ENCODE data around the gene RCAN1. TPM values are rescaled to one million over a fixed set of nuclear protein-coding genes. Genes with fewer than 3 reads are reported as not detected.

The RCAN1 gene
- polyA plus RNA-seq, 1 donor (not counting 4 experiments of a cell fraction or from before 2014, with no cell fraction given) = 21.3 TPM

DNA sequence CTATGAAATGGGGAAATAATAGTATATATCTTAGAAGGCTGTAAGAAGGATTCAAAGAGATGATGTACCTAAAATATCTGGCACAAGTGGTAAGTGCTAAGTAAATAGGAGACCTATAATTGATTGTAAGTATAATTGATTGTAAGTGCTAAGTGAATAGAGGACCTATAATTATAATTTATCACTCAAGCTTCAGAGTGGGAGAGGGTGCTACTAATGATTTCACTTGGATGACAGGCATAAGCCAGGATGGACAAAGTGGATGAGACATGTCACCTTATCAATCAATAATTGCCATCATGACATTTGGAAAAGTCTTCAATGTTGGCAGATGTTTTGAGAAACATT lies 11.2 kb downstream of the RCAN1 start:
- dilution Hi-C loops (cut with MboI; ENCODE audit: extremely low pct_ligation_motif_present, low sequenced_read_pairs) = no loop called here

DNA sequence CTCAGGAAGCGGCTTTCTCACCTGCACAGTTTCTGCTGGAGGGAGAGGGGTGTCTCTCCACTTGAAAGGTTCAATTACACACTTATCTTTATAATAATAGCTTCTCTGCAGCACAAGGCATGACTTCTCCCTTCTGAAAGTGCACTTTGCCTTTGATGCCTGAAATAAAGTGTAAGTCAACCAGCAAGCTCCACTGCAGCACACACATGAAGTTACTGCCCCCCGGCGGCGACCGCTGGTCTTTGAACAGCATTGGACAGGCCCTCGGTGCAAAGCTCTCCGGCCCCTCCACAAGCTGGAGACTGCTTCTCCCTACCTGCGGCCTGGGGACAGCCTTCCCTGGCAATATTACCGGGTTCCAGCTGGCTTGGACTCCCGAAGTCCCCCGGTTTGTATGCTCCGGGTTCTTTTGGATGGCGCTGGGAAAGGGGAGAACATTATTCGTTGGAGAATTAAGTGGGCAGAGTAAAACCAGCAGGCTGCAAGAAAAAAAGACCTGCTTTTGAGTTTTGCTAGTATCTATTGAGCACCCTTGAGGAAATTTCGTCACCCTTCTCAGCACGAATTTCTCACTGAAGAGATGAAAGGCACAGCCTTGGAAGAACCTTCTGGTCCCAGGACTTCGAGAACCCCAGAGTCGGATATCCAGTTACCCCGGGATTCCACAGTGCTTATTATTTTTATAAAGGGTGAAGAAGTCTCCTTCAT lies 11.8 kb downstream of the RCAN1 start:
- no peaks in the 10 kb centered on the region for H3K27me3 ChIP-seq (ENCODE audit: control insufficient read depth, extremely low read depth, insufficient read depth, low read length)
- H2AFZ ChIP-seq (ENCODE audit: control insufficient read depth, low read length) = no peak overlapping the region
- H3K9me1 ChIP-seq (ENCODE audit: control insufficient read depth, extremely low read depth, insufficient read depth, low read length) = no peaks in the 10 kb centered on the region
- FAIRE-seq (no peak), DNase-seq (ENCODE audit: low read depth, low spot score) (no peak)
- H3K27ac ChIP-seq (ENCODE audit: control insufficient read depth, insufficient read depth, low read length) = no peak overlapping the region
- H3K9me3 ChIP-seq (ENCODE audit: control insufficient read depth, low read depth, low read length) = no peaks in the 10 kb centered on the region
- TF ChIP-seq EZH2 (IDR thresholded peaks at IDR 0.05; ENCODE audit: low read length) = no peak
- TF ChIP-seq, protein P1, sequence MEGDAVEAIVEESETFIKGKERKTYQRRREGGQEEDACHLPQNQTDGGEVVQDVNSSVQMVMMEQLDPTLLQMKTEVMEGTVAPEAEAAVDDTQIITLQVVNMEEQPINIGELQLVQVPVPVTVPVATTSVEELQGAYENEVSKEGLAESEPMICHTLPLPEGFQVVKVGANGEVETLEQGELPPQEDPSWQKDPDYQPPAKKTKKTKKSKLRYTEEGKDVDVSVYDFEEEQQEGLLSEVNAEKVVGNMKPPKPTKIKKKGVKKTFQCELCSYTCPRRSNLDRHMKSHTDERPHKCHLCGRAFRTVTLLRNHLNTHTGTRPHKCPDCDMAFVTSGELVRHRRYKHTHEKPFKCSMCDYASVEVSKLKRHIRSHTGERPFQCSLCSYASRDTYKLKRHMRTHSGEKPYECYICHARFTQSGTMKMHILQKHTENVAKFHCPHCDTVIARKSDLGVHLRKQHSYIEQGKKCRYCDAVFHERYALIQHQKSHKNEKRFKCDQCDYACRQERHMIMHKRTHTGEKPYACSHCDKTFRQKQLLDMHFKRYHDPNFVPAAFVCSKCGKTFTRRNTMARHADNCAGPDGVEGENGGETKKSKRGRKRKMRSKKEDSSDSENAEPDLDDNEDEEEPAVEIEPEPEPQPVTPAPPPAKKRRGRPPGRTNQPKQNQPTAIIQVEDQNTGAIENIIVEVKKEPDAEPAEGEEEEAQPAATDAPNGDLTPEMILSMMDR (optimal IDR thresholded peaks at IDR 0.05 in 1 of 3, IDR thresholded peaks at IDR 0.05 in 1 of 3, conservative IDR thresholded peaks at IDR 0.05 in 1 of 3; ENCODE audit: extremely low read depth in 1 of 3, insufficient read depth in 2 of 3, low read length in 3 of 3) = peak; percentile 66 to 91 (median 80)
- H3K9ac ChIP-seq (ENCODE audit: control insufficient read depth, extremely low read depth, insufficient read depth, low read length) = no peak overlapping the region
- dilution Hi-C loops (cut with MboI; ENCODE audit: extremely low pct_ligation_motif_present, low sequenced_read_pairs) = no loop called here
- H3K4me1 ChIP-seq (ENCODE audit: control insufficient read depth, extremely low read depth, insufficient read depth, low read length) = peaks cover 14% of the 10 kb centered on the region
- no peaks in the 10 kb centered on the region for H4K20me1 ChIP-seq (ENCODE audit: control insufficient read depth, extremely low read depth, insufficient read depth, low read length)
- no peak overlapping the region for H3K4me2 ChIP-seq (ENCODE audit: control insufficient read depth, extremely low read depth, insufficient read depth, low read depth, low read length)
- no peaks in the 10 kb centered on the region for H3K79me2 ChIP-seq (ENCODE audit: control insufficient read depth, insufficient read depth, low read length)
- H3K36me3 ChIP-seq (ENCODE audit: control insufficient read depth in 2 of 2, extremely low read depth in 1 of 2, insufficient read depth in 2 of 2, low read length in 2 of 2) = no peaks in the 10 kb centered on the region
- no peak overlapping the region for H3K4me3 ChIP-seq (ENCODE audit: control insufficient read depth in 2 of 3, extremely low read depth in 1 of 3, insufficient read depth in 2 of 3, low read depth in 1 of 3, low read length in 3 of 3)

More for the DNA sequence above, 11.2 kb downstream of the RCAN1 start:
- Histone ChIP-seq H3K9me3 (ENCODE audit: control insufficient read depth, low read depth, low read length) (no peaks in the 10 kb centered on the region), H3K4me1 (ENCODE audit: control insufficient read depth, extremely low read depth, insufficient read depth, low read length) (peaks cover 8% of the 10 kb centered on the region), H3K27ac (ENCODE audit: control insufficient read depth, insufficient read depth, low read length) (no peak overlapping the region), H3K36me3 (ENCODE audit: control insufficient read depth in 2 of 2, extremely low read depth in 1 of 2, insufficient read depth in 2 of 2, low read length in 2 of 2) (no peaks in the 10 kb centered on the region), H3K79me2 (ENCODE audit: control insufficient read depth, insufficient read depth, low read length) (peaks cover 2% of the 10 kb centered on the region), H3K27me3 (ENCODE audit: control insufficient read depth, extremely low read depth, insufficient read depth, low read length) (no peaks in the 10 kb centered on the region), H3K9ac (ENCODE audit: control insufficient read depth, extremely low read depth, insufficient read depth, low read length) (no peak overlapping the region), H3K4me2 (ENCODE audit: control insufficient read depth, extremely low read depth, insufficient read depth, low read depth, low read length) (no peak overlapping the region), H3K4me3 (ENCODE audit: control insufficient read depth in 2 of 3, extremely low read depth in 1 of 3, insufficient read depth in 2 of 3, low read depth in 1 of 3, low read length in 3 of 3) (no peak overlapping the region), H2AFZ (ENCODE audit: control insufficient read depth, low read length) (no peak overlapping the region), H3K9me1 (ENCODE audit: control insufficient read depth, extremely low read depth, insufficient read depth, low read length) (no peaks in the 10 kb centered on the region), H4K20me1 (ENCODE audit: control insufficient read depth, extremely low read depth, insufficient read depth, low read length) (no peaks in the 10 kb centered on the region)
- FAIRE-seq = no peak
- TF ChIP-seq, protein P1 (optimal IDR thresholded peaks at IDR 0.05 in 1 of 3, IDR thresholded peaks at IDR 0.05 in 1 of 3, conservative IDR thresholded peaks at IDR 0.05 in 1 of 3; ENCODE audit: extremely low read depth in 1 of 3, insufficient read depth in 2 of 3, low read length in 3 of 3) = no peak
- TF ChIP-seq EZH2 (IDR thresholded peaks at IDR 0.05; ENCODE audit: low read length) = no peak
- DNase-seq (ENCODE audit: low read depth, low spot score) = no peak
